DOHH2 (cell line): ENCODE results near the gene TOM1.

Source experiments
- EZH2phosphoT487 ChIP-seq: fragments of 200-600 bp; sonication (generic); IDR thresholded peaks from 2 replicates; pipeline ENCODE4 v1.6.1; 2017; ENCODE audit warnings: borderline replicate concordance, mild to moderate bottlenecking, antibody characterized with exemption, low read length, moderate library complexity, mixed read lengths
- TF ChIP-seq, protein P1 (sequence below): fragments of 200-600 bp; sonication (generic); IDR thresholded peaks from one replicate; pipeline ENCODE4 v1.5.1; 2014; ENCODE audit warnings: antibody characterized with exemption, mild to moderate bottlenecking, low read depth, low read length; ENCODE audit not compliant: poor library complexity, severe bottlenecking

GRCh38 chr22:35275580-35275979 lies 24.1 kb upstream of the TOM1 start:
- TF ChIP-seq, protein P1, sequence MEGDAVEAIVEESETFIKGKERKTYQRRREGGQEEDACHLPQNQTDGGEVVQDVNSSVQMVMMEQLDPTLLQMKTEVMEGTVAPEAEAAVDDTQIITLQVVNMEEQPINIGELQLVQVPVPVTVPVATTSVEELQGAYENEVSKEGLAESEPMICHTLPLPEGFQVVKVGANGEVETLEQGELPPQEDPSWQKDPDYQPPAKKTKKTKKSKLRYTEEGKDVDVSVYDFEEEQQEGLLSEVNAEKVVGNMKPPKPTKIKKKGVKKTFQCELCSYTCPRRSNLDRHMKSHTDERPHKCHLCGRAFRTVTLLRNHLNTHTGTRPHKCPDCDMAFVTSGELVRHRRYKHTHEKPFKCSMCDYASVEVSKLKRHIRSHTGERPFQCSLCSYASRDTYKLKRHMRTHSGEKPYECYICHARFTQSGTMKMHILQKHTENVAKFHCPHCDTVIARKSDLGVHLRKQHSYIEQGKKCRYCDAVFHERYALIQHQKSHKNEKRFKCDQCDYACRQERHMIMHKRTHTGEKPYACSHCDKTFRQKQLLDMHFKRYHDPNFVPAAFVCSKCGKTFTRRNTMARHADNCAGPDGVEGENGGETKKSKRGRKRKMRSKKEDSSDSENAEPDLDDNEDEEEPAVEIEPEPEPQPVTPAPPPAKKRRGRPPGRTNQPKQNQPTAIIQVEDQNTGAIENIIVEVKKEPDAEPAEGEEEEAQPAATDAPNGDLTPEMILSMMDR: no peak
- no peak for TF ChIP-seq EZH2phosphoT487
